ENCODE data around the gene GDF11.

GDF11 gene

GRCh38 chr12:55732288-55732687 lies 10.6 kb upstream of the GDF11 start:
- Histone ChIP-seq H3K36me3 (ENCODE audit: insufficient read depth, low read length) (no peaks in the 10 kb centered on the region), H3K27me3 (ENCODE audit: insufficient read depth, low read length) (no peaks in the 10 kb centered on the region), H3K4me3 (ENCODE audit: low read length) (no peak overlapping the region), H3K9me3 (ENCODE audit: low read length) (no peaks in the 10 kb centered on the region), H2AFZ (ENCODE audit: low read depth, low read length) (no peak overlapping the region), H3K4me1 (ENCODE audit: insufficient read depth, low read length) (peaks cover 22% of the 10 kb centered on the region)

- Histone ChIP-seq H3K27me3 (ENCODE audit: insufficient read depth, low read length) (no peaks in the 10 kb centered on the region), H3K9me3 (ENCODE audit: low read length) (no peaks in the 10 kb centered on the region), H2AFZ (ENCODE audit: low read depth, low read length) (no peak overlapping the region), H3K36me3 (ENCODE audit: insufficient read depth, low read length) (no peaks in the 10 kb centered on the region), H3K4me1 (ENCODE audit: insufficient read depth, low read length) (peaks cover 22% of the 10 kb centered on the region), H3K4me3 (ENCODE audit: low read length) (no peak overlapping the region)
These were observed 9.8 kb upstream of the GDF11 start for GRCh38 chr12:55733021-55733555.

DNA sequence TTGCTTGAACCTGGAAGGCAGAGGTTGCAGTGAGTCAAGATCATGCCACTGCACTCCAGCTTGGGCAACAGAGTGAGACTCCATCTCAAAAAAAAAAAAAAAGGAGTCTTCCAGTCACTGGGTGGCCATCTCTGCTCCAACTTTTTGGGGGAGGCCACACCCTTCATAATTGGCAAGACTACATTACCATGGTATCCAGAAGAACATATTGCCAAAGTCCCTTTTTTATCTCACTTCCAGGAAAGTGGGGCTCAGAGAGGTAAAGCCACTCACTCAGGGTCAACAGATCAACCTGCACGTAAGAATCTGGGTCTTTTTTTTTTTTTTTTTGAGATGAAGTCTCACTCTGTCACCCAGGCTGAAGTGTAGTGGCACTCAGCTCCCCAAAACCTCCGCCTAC lies 9.1 kb upstream of the GDF11 start:
- no peaks in the 10 kb centered on the region for H3K9me3 ChIP-seq (ENCODE audit: low read length)
- H3K36me3 ChIP-seq (ENCODE audit: insufficient read depth, low read length), result no peaks in the 10 kb centered on the region
- H3K27me3 ChIP-seq (ENCODE audit: insufficient read depth, low read length), result no peaks in the 10 kb centered on the region
- peaks cover 23% of the 10 kb centered on the region for H3K4me1 ChIP-seq (ENCODE audit: insufficient read depth, low read length)
- H3K4me3 ChIP-seq (ENCODE audit: low read length), result no peak overlapping the region
- H2AFZ ChIP-seq (ENCODE audit: low read depth, low read length), result no peak overlapping the region

DNA sequence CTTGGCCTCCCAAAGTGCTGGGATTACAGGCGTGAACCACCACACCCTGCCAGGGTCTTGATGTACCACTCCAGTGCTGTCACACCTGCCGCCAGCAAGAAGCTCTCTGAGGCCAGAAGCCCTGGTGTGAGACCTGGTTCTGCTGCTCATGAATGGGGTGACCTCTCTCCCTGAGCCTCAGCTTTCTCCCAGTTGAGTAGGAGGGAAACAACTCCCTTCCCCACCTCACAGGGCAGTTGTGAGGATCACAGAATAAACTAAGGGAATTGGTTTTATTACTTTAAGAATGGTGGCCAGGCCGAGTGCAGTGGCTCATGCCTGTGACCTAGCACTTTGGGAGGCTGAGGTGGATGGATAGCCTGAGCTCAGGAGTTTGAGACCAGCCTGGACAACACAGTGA lies 8.3 kb upstream of the GDF11 start:
- H3K4me1 ChIP-seq (ENCODE audit: insufficient read depth, low read length), result peaks cover 24% of the 10 kb centered on the region
- H2AFZ ChIP-seq (ENCODE audit: low read depth, low read length), result no peak overlapping the region
- H3K27me3 ChIP-seq (ENCODE audit: insufficient read depth, low read length), result no peaks in the 10 kb centered on the region
- H3K4me3 ChIP-seq (ENCODE audit: low read length), result no peak overlapping the region
- H3K36me3 ChIP-seq (ENCODE audit: insufficient read depth, low read length), result no peaks in the 10 kb centered on the region
- no peaks in the 10 kb centered on the region for H3K9me3 ChIP-seq (ENCODE audit: low read length)

DNA sequence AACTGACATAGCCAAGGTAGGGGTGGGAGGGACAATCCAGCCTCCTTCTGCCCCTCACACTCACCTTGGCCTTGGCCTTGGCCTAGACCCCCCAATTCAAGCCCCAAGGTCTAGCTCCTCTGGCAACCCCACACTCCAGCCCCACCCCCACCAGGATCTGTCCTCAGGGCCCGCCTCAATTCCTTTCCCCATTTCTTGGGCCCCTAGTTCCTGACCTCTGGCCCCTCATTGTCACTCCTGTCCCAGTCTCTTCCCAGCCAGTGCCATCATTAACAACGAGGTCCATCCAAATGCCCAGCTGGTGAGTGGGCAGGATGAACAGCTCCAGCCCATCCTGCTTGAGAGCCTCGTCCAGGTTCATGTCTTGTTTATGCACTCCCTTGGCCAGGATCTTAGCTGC lies 6.8 kb upstream of the GDF11 start:
- Histone ChIP-seq H3K27me3 (ENCODE audit: insufficient read depth, low read length) (no peaks in the 10 kb centered on the region), H2AFZ (ENCODE audit: low read depth, low read length) (no peak overlapping the region), H3K4me1 (ENCODE audit: insufficient read depth, low read length) (peaks cover 16% of the 10 kb centered on the region)

GRCh38 chr12:55736780-55737580 lies 5.9 kb upstream of the GDF11 start:
- peak overlapping the region; percentile 58 for H3K4me3 ChIP-seq (ENCODE audit: low read length)
- H3K27me3 ChIP-seq (ENCODE audit: insufficient read depth, low read length), result no peaks in the 10 kb centered on the region
- no peaks in the 10 kb centered on the region for H3K36me3 ChIP-seq (ENCODE audit: insufficient read depth, low read length)
- no peaks in the 10 kb centered on the region for H3K9me3 ChIP-seq (ENCODE audit: low read length)
- peaks cover 19% of the 10 kb centered on the region for H3K4me1 ChIP-seq (ENCODE audit: insufficient read depth, low read length)
- peak overlapping the region; percentile 46 for H2AFZ ChIP-seq (ENCODE audit: low read depth, low read length)

More for the DNA sequence above, 6.8 kb upstream of the GDF11 start:
- H3K4me3 ChIP-seq (ENCODE audit: low read length), result no peak overlapping the region
- no peaks in the 10 kb centered on the region for H3K36me3 ChIP-seq (ENCODE audit: insufficient read depth, low read length)
- no peaks in the 10 kb centered on the region for H3K9me3 ChIP-seq (ENCODE audit: low read length)

DNA sequence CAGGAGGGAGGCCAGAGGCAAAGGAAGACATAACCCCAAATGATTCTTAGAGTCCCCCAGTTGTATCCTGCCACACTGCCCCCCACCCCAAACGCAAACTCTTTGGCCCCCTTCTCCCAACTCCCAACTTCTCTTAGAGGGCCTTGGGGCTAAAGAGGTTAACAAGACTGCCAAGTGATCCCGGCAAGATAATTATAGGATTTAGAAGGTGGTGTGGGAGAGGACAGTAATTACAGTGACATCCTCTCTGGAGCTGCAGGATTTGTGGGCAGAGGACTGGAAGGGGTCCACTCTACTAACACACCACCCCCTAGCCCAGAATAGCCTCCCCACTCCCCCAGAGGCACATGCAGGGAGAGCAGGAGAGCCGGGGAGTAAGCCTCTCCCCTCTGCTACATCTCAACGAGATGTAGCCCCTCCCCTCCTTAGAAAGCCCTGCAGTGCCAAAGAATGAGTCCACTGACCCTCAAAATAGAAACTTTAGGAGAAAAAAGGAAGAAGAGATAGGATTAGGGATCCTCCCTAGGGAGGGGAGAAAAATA lies 5.3 kb upstream of the GDF11 start:
- no peaks in the 10 kb centered on the region for H3K27me3 ChIP-seq (ENCODE audit: insufficient read depth, low read length)
- H3K4me1 ChIP-seq (ENCODE audit: insufficient read depth, low read length), result peaks cover 25% of the 10 kb centered on the region
- H3K4me3 ChIP-seq (ENCODE audit: low read length), result peak overlapping the region; percentile 58
- H3K36me3 ChIP-seq (ENCODE audit: insufficient read depth, low read length), result no peaks in the 10 kb centered on the region
- H3K9me3 ChIP-seq (ENCODE audit: low read length), result no peaks in the 10 kb centered on the region
- H2AFZ ChIP-seq (ENCODE audit: low read depth, low read length), result peak overlapping the region; percentile 46

GRCh38 chr12:55738123-55739024 lies 4.5 kb upstream of the GDF11 start:
- Histone ChIP-seq H3K27me3 (ENCODE audit: insufficient read depth, low read length) (no peaks in the 10 kb centered on the region), H3K4me3 (ENCODE audit: low read length) (peak overlapping the region; percentile 58), H3K4me1 (ENCODE audit: insufficient read depth, low read length) (peaks cover 25% of the 10 kb centered on the region), H3K9me3 (ENCODE audit: low read length) (no peaks in the 10 kb centered on the region), H2AFZ (ENCODE audit: low read depth, low read length) (peak overlapping the region; percentile 46), H3K36me3 (ENCODE audit: insufficient read depth, low read length) (no peaks in the 10 kb centered on the region)

GRCh38 chr12:55739025-55739378 lies 3.9 kb upstream of the GDF11 start:
- Histone ChIP-seq H3K4me1 (ENCODE audit: insufficient read depth, low read length) (peaks cover 25% of the 10 kb centered on the region), H3K36me3 (ENCODE audit: insufficient read depth, low read length) (no peaks in the 10 kb centered on the region), H3K27me3 (ENCODE audit: insufficient read depth, low read length) (no peaks in the 10 kb centered on the region), H3K9me3 (ENCODE audit: low read length) (no peaks in the 10 kb centered on the region), H3K4me3 (ENCODE audit: low read length) (peak overlapping the region; percentile 58), H2AFZ (ENCODE audit: low read depth, low read length) (no peak overlapping the region)

DNA sequence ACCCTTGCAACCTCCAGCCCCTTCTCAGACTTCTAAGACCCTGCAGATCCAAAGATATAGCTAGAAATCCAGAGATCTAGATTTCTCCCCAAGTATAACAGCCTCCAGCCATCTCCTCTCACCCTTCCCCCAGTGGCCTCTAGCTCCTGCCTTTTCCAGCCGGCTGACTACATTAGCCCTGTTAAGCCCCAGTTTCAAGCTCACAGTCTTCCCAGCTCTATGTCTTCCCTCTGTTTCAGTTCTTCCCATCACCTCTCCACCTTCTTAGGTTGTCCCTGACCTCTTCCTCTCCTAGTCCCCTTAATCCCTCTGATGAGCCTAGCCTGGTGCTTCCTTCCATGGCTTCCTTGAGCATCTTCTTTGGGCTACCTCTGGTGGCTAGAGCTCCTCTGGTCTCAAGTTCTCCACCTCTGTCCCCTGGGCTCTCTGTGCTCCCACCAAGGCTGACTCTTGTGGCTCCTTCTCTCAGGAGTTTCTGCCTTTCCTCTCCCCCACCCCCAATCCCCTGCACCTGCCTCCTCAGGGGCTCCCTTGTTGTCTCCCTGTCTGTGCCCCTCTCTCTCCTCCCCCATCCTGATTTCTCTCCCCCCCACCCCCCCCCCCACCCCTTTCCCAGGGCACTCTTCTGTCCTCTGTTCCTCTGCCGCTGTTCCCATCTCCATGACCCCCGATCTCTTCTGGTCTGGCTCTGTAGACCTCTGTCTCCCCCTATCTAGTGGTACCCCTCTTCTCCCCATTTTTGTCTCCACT lies 816 bp upstream of the GDF11 start:
- Histone ChIP-seq H3K4me1 (ENCODE audit: insufficient read depth, low read length) (peaks cover 42% of the 10 kb centered on the region), H3K36me3 (ENCODE audit: insufficient read depth, low read length) (peaks cover 2% of the 10 kb centered on the region), H3K4me3 (ENCODE audit: low read length) (peak overlapping the region; percentile 46), H2AFZ (ENCODE audit: low read depth, low read length) (no peak overlapping the region), H3K9me3 (ENCODE audit: low read length) (no peaks in the 10 kb centered on the region), H3K27me3 (ENCODE audit: insufficient read depth, low read length) (no peaks in the 10 kb centered on the region)

- H3K9me3 ChIP-seq (ENCODE audit: low read length), result no peaks in the 10 kb centered on the region
- H3K36me3 ChIP-seq (ENCODE audit: insufficient read depth, low read length), result peaks cover 13% of the 10 kb centered on the region
- peaks cover 37% of the 10 kb centered on the region for H3K4me1 ChIP-seq (ENCODE audit: insufficient read depth, low read length)
- H2AFZ ChIP-seq (ENCODE audit: low read depth, low read length), result no peak overlapping the region
- H3K4me3 ChIP-seq (ENCODE audit: low read length), result peak overlapping the region; percentile 64
- no peaks in the 10 kb centered on the region for H3K27me3 ChIP-seq (ENCODE audit: insufficient read depth, low read length)
These were observed 751 bp downstream of the GDF11 start for GRCh38 chr12:55743406-55744339.

All from neuron (in vitro differentiated cells).